NCI-H82 treated with DMSO at 0.1 percent for 48 hours (cell line): ENCODE results near the gene GSAP.
"Not testable (repeated sequence)": the region's sequence is repeated elsewhere in the genome, so short reads cannot be mapped to it uniquely, and the experiment has no call there.

ENCODE experiments used
- DNase-seq: peaks from one replicate; lab custom pipeline; 2025; ENCODE audit not compliant: unreplicated experiment; lab: John Stamatoyannopoulos, UW

Gene GSAP

GRCh38 chr7:77415823-77416620, at the start of gene GSAP:
Gene GSAP, minus strand, starts transcription at chr7:77416349. Its CDS starts 28 bp downstream, at chr7:77416321.
- no peak for DNase-seq

- no peak for DNase-seq
These were observed 49.1 kb upstream of the GSAP start for GRCh38 chr7:77465256-77465655.

GRCh38 chr7:77464589-77464988, 48.4 kb upstream of the GSAP start:
- DNase-seq = no peak

GRCh38 chr7:77463632-77464031, 47.5 kb upstream of the GSAP start:
- not testable (repeated sequence) for DNase-seq

GRCh38 chr7:77461842-77462241, 45.7 kb upstream of the GSAP start:
- no peak for DNase-seq

GRCh38 chr7:77461246-77461645, 45.1 kb upstream of the GSAP start:
- DNase-seq = no peak

- no peak for DNase-seq
These were observed 43.9 kb upstream of the GSAP start for GRCh38 chr7:77460057-77460486.

GRCh38 chr7:77459311-77459726, 43.2 kb upstream of the GSAP start:
- no peak for DNase-seq

- DNase-seq = no peak
These were observed 42.6 kb upstream of the GSAP start for GRCh38 chr7:77458786-77459185.

- peak; percentile 13 for DNase-seq
These were observed 41.6 kb upstream of the GSAP start for GRCh38 chr7:77457779-77458178.

GRCh38 chr7:77456696-77457095, 40.5 kb upstream of the GSAP start:
- DNase-seq = no peak

- DNase-seq = no peak
These were observed 39.2 kb upstream of the GSAP start for GRCh38 chr7:77455321-77455720.

GRCh38 chr7:77454802-77455201, 38.7 kb upstream of the GSAP start:
- DNase-seq = no peak

- no peak for DNase-seq
These were observed 37.4 kb upstream of the GSAP start for GRCh38 chr7:77453531-77453930.

- DNase-seq = not testable (repeated sequence)
These were observed 35.8 kb upstream of the GSAP start for GRCh38 chr7:77451950-77452349.

- DNase-seq = no peak
These were observed 34.5 kb upstream of the GSAP start for GRCh38 chr7:77450613-77451012.

GRCh38 chr7:77450054-77450453, 33.9 kb upstream of the GSAP start:
- DNase-seq = no peak

GRCh38 chr7:77447616-77448015, 31.5 kb upstream of the GSAP start:
- no peak for DNase-seq

GRCh38 chr7:77444123-77444522, 28.0 kb upstream of the GSAP start:
- DNase-seq = no peak

GRCh38 chr7:77443042-77443441, 26.9 kb upstream of the GSAP start:
- DNase-seq = no peak

- DNase-seq = no peak
These were observed 26.5 kb upstream of the GSAP start for GRCh38 chr7:77442636-77443035.

- DNase-seq = no peak
These were observed 24.9 kb upstream of the GSAP start for GRCh38 chr7:77441046-77441445.

- no peak for DNase-seq
These were observed 23.4 kb upstream of the GSAP start for GRCh38 chr7:77439572-77439971.
